Brain microvascular endothelial cell (primary cell): ENCODE results near the gene DNAJC3.
"Not testable (repeated sequence)": the region's sequence is repeated elsewhere in the genome, so short reads cannot be mapped to it uniquely, and the experiment has no call there.

Experiments
- DNase-seq: peaks from one replicate; pipeline ENCODE4 v3.0.0-alpha.2; 2020
- H3K27ac ChIP-seq: fragments of 250-450 bp; sonication (Bioruptor Pico); 2 replicates; pipeline ENCODE4 v1.5.1; 2020; ENCODE audit warnings: mild to moderate bottlenecking, moderate library complexity
- H3K27me3 ChIP-seq: fragments of 250-450 bp; sonication (Bioruptor Pico); replicated peaks from 2 replicates; pipeline ENCODE4 v1.5.1; 2020; ENCODE audit warnings: mild to moderate bottlenecking
- H3K36me3 ChIP-seq: fragments of 250-450 bp; sonication (Bioruptor Pico); replicated peaks from 2 replicates; pipeline ENCODE4 v1.5.1; 2020; ENCODE audit warnings: mild to moderate bottlenecking
- H3K4me3 ChIP-seq: 2 replicates; pipeline ENCODE4 v1.5.1; 2011; ENCODE audit warnings: low read depth, mild to moderate bottlenecking, control low read depth, low read length, moderate library complexity
- CTCF ChIP-seq: IDR thresholded peaks from 2 replicates; pipeline ENCODE4 v1.5.1; 2011; ENCODE audit warnings: low read depth, mild to moderate bottlenecking, moderate library complexity, low read length, control low read depth, inconsistent platforms; ENCODE audit errors: missing control alignments
- in situ Hi-C: cut with HindIII; loops from 2 replicates; pipeline ENCODE4 v1.10.0; 2017; ENCODE audit warnings: low sequenced_read_pairs, low pct_ligation_motif_present

The DNAJC3 gene

GRCh38 chr13:95771905-95772304 lies 95.0 kb downstream of the DNAJC3 start:
- in situ Hi-C loops = no loop called here
- H3K4me3 ChIP-seq = no peak overlapping the region
- peaks cover 2% of the 10 kb centered on the region for H3K36me3 ChIP-seq
- H3K27ac ChIP-seq = no peak overlapping the region
- DNase-seq = no peak
- H3K27me3 ChIP-seq = no peaks in the 10 kb centered on the region
- TF ChIP-seq CTCF = no peak

GRCh38 chr13:95779522-95779921 lies 102.6 kb downstream of the DNAJC3 start:
- Histone ChIP-seq H3K36me3 (no peaks in the 10 kb centered on the region), H3K4me3 (no peak overlapping the region), H3K27me3 (no peaks in the 10 kb centered on the region), H3K27ac (no peak overlapping the region)
- in situ Hi-C loops = no loop called here
- DNase-seq = no peak
- no peak for TF ChIP-seq CTCF

GRCh38 chr13:95781016-95781415 lies 104.1 kb downstream of the DNAJC3 start:
- TF ChIP-seq CTCF = no peak
- no peak for DNase-seq
- Histone ChIP-seq H3K4me3 (no peak overlapping the region), H3K36me3 (no peaks in the 10 kb centered on the region), H3K27ac (no peak overlapping the region), H3K27me3 (no peaks in the 10 kb centered on the region)
- in situ Hi-C loops = no loop called here

DNA sequence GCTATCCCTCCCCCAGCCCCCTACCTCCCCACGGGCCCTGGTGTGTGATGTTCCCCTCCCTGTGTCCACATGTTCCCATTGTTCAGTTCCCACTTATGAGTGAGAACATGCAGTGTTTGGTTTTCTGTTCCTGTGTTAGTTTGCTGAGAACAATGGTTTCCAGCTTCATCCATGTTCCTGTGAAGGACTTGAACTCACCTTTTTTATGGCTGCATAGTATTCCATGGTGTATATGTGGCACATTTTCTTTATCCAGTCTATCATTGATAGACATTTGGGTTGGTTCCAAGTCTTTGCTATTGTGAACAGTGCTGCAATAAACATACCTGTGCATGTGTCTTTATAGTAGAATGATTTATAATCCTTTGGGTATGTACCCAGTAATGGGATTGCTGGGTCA lies 105.0 kb downstream of the DNAJC3 start:
- H3K27ac ChIP-seq, H3K36me3 ChIP-seq, H3K4me3 ChIP-seq, in situ Hi-C loops, DNase-seq, H3K27me3 ChIP-seq: not testable (repeated sequence)

GRCh38 chr13:95783747-95784146 lies 106.8 kb downstream of the DNAJC3 start:
- peak overlapping the region; percentile 37 for H3K27ac ChIP-seq
- no peak for DNase-seq
- no peaks in the 10 kb centered on the region for H3K27me3 ChIP-seq
- H3K36me3 ChIP-seq = no peaks in the 10 kb centered on the region
- in situ Hi-C loops = no loop called here
- no peak for TF ChIP-seq CTCF
- H3K4me3 ChIP-seq = no peak overlapping the region

DNA sequence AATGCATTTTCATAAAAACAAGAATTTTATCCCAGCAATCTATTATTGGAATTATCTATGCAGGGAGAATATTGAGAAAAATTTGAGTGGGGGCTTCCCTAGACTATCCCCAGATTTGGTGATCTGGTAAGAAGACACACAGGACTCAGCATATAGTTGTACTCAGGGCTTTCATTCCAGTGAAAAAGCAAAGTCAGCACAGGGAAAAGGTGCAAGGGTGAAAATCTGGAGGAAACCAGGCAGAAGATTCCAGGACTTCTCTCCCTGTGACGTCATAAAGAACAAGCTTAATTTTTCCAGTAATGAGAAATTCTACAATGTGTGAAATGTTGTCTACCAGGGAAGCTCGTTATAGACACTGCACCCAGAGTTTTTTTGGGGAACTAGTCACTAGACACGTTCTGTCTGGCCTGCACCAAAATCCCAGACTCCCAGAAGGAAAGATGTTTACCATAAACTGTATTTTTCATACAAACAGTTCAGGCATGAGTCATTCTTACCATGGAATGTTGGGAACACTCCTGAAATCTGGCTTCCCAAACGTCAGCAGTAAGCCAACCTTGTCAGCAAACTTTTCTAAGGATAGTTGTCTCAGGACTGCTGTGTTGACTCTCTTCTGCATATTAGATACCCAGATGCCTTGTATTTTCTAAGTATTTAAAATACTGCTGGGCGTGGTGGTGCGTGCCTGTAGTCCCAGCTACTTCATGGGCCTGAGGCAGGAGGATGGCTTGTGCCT lies 107.4 kb downstream of the DNAJC3 start:
- DNase-seq = peak; percentile 57
- in situ Hi-C loops = no loop called here
- TF ChIP-seq CTCF = no peak
- H3K27ac ChIP-seq = peak overlapping the region; percentile 37
- no peak overlapping the region for H3K4me3 ChIP-seq
- no peaks in the 10 kb centered on the region for H3K27me3 ChIP-seq
- peaks cover 2% of the 10 kb centered on the region for H3K36me3 ChIP-seq
